SKM-1 (cell line): ENCODE data around the gene LDHA.

Experiments used
- DNase-seq: peaks from one replicate; lab custom pipeline; 2025; ENCODE audit not compliant: unreplicated experiment; lab: John Stamatoyannopoulos, UW

The LDHA gene

GRCh38 chr11:18394275-18394927 is at the start of gene LDHA:
Gene LDHA (plus strand): TSS chr11:18394563. CDS start chr11:18396843, 2,280 bp downstream.
- DNase-seq, result peak; percentile 86

- DNase-seq, result no peak
Observed at GRCh38 chr11:18347471-18348125, 46.8 kb upstream of the LDHA start.

- DNase-seq, result no peak
Observed at GRCh38 chr11:18352581-18352980, 41.8 kb upstream of the LDHA start.

- no peak for DNase-seq
Observed at GRCh38 chr11:18358646-18359045, 35.7 kb upstream of the LDHA start.

GRCh38 chr11:18361154-18361553 is 33.2 kb upstream of the LDHA start:
- DNase-seq, result no peak

- no peak for DNase-seq
Observed at GRCh38 chr11:18364495-18365073, 29.8 kb upstream of the LDHA start.

- no peak for DNase-seq
Observed at GRCh38 chr11:18365741-18366140, 28.6 kb upstream of the LDHA start.

GRCh38 chr11:18366286-18366685 is 28.1 kb upstream of the LDHA start:
- no peak for DNase-seq

- no peak for DNase-seq
Observed at GRCh38 chr11:18367431-18367830, 26.9 kb upstream of the LDHA start.

- no peak for DNase-seq
Observed at GRCh38 chr11:18368221-18368620, 26.1 kb upstream of the LDHA start.

- no peak for DNase-seq
Observed at GRCh38 chr11:18369398-18369797, 25.0 kb upstream of the LDHA start.

- no peak for DNase-seq
Observed at GRCh38 chr11:18371279-18371678, 23.1 kb upstream of the LDHA start.

GRCh38 chr11:18372201-18372600 is 22.2 kb upstream of the LDHA start:
- no peak for DNase-seq

GRCh38 chr11:18374956-18375355 is 19.4 kb upstream of the LDHA start:
- no peak for DNase-seq

- DNase-seq, result no peak
Observed at GRCh38 chr11:18375941-18376340, 18.4 kb upstream of the LDHA start.

- DNase-seq, result no peak
Observed at GRCh38 chr11:18379201-18379600, 15.2 kb upstream of the LDHA start.

- peak; percentile 27 for DNase-seq
Observed at GRCh38 chr11:18383388-18384156, 10.8 kb upstream of the LDHA start.

- peak; percentile 25 for DNase-seq
Observed at GRCh38 chr11:18384157-18384641, 10.2 kb upstream of the LDHA start.

GRCh38 chr11:18390088-18390487 is 4.3 kb upstream of the LDHA start:
- no peak for DNase-seq

GRCh38 chr11:18392434-18393321 is 1.7 kb upstream of the LDHA start:
- no peak for DNase-seq
